ENCODE data around the gene JAM3.

JAM3 gene

GRCh38 chr11:134140961-134141490 lies 72.2 kb downstream of the JAM3 start:
- TF ChIP-seq, protein P1, sequence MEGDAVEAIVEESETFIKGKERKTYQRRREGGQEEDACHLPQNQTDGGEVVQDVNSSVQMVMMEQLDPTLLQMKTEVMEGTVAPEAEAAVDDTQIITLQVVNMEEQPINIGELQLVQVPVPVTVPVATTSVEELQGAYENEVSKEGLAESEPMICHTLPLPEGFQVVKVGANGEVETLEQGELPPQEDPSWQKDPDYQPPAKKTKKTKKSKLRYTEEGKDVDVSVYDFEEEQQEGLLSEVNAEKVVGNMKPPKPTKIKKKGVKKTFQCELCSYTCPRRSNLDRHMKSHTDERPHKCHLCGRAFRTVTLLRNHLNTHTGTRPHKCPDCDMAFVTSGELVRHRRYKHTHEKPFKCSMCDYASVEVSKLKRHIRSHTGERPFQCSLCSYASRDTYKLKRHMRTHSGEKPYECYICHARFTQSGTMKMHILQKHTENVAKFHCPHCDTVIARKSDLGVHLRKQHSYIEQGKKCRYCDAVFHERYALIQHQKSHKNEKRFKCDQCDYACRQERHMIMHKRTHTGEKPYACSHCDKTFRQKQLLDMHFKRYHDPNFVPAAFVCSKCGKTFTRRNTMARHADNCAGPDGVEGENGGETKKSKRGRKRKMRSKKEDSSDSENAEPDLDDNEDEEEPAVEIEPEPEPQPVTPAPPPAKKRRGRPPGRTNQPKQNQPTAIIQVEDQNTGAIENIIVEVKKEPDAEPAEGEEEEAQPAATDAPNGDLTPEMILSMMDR (IDR thresholded peaks at IDR 0.05; ENCODE audit: borderline replicate concordance, insufficient read depth, low read depth, low read length) = no peak
- no peak overlapping the region for H3K4me3 ChIP-seq (ENCODE audit: low read depth, low read length)

DNA sequence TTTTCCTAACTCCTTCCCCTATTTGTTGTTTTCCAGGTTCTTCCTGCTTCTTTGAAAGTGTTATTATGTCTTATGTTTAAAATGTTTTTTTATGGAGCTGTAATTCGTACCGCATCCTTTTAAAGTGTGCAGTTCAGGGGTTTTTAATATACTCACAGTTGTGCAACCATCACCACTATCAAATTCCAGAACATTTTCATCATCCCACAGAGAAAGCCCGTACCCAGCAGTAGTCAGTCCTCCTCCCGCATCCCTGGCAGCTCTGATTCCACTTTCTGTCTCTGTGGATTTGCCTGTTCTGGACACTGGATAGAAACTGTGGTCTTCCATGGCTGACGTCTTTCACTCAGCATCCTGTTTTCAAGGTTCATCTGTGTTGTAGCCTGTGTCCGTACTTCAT lies 73.7 kb downstream of the JAM3 start:
- TF ChIP-seq, protein P1 (IDR thresholded peaks at IDR 0.05; ENCODE audit: borderline replicate concordance, insufficient read depth, low read depth, low read length) = no peak
- H3K4me3 ChIP-seq (ENCODE audit: low read depth, low read length) = no peak overlapping the region

DNA sequence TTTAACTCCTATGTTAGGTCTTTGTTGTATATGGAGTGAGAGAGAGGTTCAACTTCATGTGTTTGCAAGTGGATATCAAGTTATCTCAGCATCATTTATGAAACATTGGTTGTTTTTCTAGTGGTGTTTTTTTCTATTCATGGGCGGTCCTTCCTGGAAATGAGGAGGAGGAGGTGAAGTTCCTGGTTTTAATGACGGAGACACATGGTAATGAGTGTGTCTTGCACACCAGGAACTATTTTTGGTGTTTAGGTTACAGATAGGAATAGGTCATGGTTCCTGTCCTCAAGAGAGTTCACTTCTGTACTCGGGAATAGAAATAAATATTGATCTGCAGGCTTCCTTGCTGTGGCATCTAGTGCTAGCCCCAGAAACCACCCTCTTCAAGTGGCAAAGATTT lies 74.9 kb downstream of the JAM3 start:
- TF ChIP-seq, protein P1 (IDR thresholded peaks at IDR 0.05; ENCODE audit: borderline replicate concordance, insufficient read depth, low read depth, low read length) = no peak
- H3K4me3 ChIP-seq (ENCODE audit: low read depth, low read length) = no peak overlapping the region

- TF ChIP-seq, protein P1 (IDR thresholded peaks at IDR 0.05; ENCODE audit: borderline replicate concordance, insufficient read depth, low read depth, low read length) = no peak
- H3K4me3 ChIP-seq (ENCODE audit: low read depth, low read length) = no peak overlapping the region
These were observed 75.9 kb downstream of the JAM3 start for GRCh38 chr11:134144744-134145143.

DNA sequence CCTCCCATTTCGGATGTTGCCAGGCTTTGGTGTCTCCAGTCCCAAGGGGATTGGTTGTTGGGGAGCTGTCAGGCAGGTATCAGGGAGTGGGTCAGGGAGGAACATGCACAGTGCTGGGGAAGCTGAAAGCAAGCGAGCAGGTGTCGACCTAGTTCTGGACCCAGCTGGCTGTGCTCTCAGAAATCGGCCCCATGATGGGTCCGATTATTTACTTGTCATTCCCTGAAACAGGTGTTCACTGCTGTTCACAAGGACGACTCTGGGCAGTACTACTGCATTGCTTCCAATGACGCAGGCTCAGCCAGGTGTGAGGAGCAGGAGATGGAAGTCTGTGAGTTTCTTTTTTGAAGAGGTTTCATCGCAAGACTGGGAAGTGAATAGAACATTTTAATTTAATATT lies 76.8 kb downstream of the JAM3 start:
- H3K4me3 ChIP-seq (ENCODE audit: low read depth, low read length) = no peak overlapping the region
- TF ChIP-seq, protein P1 (IDR thresholded peaks at IDR 0.05; ENCODE audit: borderline replicate concordance, insufficient read depth, low read depth, low read length) = no peak

DNA sequence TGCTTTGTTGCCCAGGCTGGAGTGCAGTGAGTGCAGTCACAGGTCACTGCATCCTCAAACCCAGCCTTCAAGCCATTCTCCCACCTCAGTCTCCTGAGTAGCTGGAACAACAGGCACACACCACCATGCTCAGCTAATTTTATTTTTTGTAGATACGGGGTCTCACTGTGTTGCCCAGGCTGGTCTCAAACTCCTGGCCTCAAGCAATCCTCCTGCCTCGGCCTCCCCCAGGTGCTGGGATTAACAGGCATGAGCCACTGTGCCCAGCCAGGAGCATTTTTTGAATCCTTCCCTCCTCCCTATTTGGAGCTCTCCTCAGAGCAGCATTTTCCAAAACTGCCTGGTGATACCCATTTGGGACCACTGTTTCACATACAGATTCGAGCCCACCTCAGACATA lies 77.7 kb downstream of the JAM3 start:
- TF ChIP-seq, protein P1 (IDR thresholded peaks at IDR 0.05; ENCODE audit: borderline replicate concordance, insufficient read depth, low read depth, low read length) = no peak
- no peak overlapping the region for H3K4me3 ChIP-seq (ENCODE audit: low read depth, low read length)

DNA sequence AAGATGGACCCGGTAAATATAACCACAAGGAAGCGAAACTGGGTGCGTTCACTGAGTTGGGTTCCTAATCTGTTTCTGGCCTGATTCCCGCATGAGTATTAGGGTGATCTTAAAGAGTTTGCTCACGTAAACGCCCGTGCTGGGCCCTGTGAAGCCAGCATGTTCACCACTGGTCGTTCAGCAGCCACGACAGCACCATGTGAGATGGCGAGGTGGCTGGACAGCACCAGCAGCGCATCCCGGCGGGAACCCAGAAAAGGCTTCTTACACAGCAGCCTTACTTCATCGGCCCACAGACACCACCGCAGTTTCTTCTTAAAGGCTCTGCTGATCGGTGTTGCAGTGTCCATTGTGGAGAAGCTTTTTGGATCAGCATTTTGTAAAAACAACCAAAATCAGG lies 80.5 kb downstream of the JAM3 start:
- TF ChIP-seq, protein P1 (IDR thresholded peaks at IDR 0.05; ENCODE audit: borderline replicate concordance, insufficient read depth, low read depth, low read length) = no peak
- H3K4me3 ChIP-seq (ENCODE audit: low read depth, low read length) = no peak overlapping the region

Measured in GM12875 (cell line).